SH-SY5Y (cell line): ENCODE results near the gene TMEM203.

Experiments
- GATA2 ChIP-seq: IDR thresholded peaks from 2 replicates; pipeline ENCODE4 v1.6.1; 2011; ENCODE audit warnings: mild to moderate bottlenecking, low read depth, low read length
- GATA3 ChIP-seq: IDR thresholded peaks from 2 replicates; pipeline ENCODE4 v1.6.1; 2011; ENCODE audit warnings: low read depth, mild to moderate bottlenecking, low read length, moderate library complexity

DNA sequence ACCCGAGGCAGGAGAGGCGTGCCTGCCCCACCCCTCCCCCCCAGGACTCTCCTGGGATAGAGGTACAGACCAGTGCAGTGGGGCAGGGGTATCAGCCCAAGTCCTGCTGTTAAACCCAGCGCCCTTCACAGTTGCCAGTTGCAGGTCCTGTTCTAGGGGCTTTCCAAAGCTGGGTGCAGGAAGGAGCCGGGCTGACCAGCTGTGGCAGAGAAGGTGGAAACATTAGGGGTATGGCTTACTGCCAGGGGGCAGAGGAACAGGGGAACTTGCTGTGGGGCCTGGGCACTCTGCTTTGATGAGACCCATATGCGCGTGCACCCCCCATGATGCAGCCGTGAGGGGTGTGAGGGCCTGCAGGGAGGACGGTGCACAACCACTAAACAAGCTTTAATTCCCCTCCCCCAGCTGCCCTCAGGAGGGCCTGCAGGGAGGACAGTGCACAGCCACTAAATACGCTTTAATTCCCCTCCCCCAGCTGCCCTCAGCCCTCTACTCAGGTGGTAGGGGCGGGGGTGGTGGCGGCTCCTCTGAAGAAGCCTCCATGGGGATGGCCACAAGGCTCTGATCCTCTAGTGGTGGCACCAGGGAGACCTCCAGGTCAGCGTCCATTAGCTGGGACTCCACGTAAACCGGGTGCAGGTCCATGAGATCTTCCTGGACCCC is 34.8 kb downstream of the TMEM203 start:
- TF ChIP-seq GATA2 (no peak), GATA3 (no peak)
